ENCODE measurements around the gene C1orf159. TPM values are rescaled to one million over a fixed set of nuclear protein-coding genes. Genes with fewer than 3 reads are reported as not detected.

C1orf159 gene
- total RNA-seq, 2 experiments from 2014 or later: 11.1 to 11.3 TPM

- Mint-ChIP-seq H3K27ac (no peak overlapping the region), H3K36me3 (ENCODE audit: low read depth) (no peaks in the 10 kb centered on the region), H3K27me3 (no peaks in the 10 kb centered on the region), H3K4me1 (ENCODE audit: low read depth) (peaks cover 17% of the 10 kb centered on the region), H3K9me3 (no peaks in the 10 kb centered on the region), H3K4me3 (no peak overlapping the region)
- TF ChIP-seq, protein P1, sequence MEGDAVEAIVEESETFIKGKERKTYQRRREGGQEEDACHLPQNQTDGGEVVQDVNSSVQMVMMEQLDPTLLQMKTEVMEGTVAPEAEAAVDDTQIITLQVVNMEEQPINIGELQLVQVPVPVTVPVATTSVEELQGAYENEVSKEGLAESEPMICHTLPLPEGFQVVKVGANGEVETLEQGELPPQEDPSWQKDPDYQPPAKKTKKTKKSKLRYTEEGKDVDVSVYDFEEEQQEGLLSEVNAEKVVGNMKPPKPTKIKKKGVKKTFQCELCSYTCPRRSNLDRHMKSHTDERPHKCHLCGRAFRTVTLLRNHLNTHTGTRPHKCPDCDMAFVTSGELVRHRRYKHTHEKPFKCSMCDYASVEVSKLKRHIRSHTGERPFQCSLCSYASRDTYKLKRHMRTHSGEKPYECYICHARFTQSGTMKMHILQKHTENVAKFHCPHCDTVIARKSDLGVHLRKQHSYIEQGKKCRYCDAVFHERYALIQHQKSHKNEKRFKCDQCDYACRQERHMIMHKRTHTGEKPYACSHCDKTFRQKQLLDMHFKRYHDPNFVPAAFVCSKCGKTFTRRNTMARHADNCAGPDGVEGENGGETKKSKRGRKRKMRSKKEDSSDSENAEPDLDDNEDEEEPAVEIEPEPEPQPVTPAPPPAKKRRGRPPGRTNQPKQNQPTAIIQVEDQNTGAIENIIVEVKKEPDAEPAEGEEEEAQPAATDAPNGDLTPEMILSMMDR (IDR thresholded peaks at IDR 0.05): no peak
- no peak overlapping the region for H3K4me3 ChIP-seq (ENCODE audit: low read length)
- peaks cover 56% of the 10 kb centered on the region for H3K4me1 ChIP-seq (ENCODE audit: insufficient read depth, low read length)
- ATAC-seq (ENCODE audit: poor library complexity) (no peak), DNase-seq (no peak)
- no peaks in the 10 kb centered on the region for H3K27me3 ChIP-seq (ENCODE audit: control insufficient read depth in 1 of 2, insufficient read depth in 2 of 2, low read length in 2 of 2)
- intact Hi-C loops (cut with DNase I, micrococcal nuclease): no loop called here
- no peak overlapping the region for H3K27ac ChIP-seq (ENCODE audit: low read depth in 1 of 2, low read length in 2 of 2)
- CTCF ChIA-PET: no interaction called here
- H3K9me3 ChIP-seq (ENCODE audit: control insufficient read depth in 1 of 2, insufficient read depth in 1 of 2, low read length in 2 of 2): no peaks in the 10 kb centered on the region
- H3K36me3 ChIP-seq (ENCODE audit: insufficient read depth, low read length): no peaks in the 10 kb centered on the region
- POLR2A ChIA-PET: no interaction called here
These were observed 25.5 kb upstream of the C1orf159 start for GRCh38 chr1:1141244-1141910.

DNA sequence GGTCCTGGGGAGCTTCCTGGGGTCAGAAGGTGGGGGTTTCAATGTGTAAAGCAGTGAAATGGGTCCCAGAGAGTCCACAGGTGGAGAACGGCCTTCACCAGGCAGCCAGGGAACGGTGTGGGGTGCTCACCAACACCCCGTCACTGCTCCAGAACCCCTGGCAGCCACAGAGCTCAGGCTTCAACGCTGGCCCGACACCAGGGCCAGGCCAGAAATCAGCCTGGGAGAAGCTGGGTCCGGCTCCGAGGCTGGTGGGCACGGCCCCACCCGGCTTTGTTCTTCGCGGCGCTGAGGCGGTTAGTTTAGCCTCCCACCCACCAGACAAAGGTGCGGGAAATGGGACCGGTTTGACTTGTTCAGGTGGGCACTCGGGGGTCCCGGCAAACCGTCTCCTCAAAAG is 24.8 kb upstream of the C1orf159 start:
- no peak for DNase-seq
- peaks cover 20% of the 10 kb centered on the region for H3K4me1 Mint-ChIP-seq (ENCODE audit: low read depth)
- H3K4me3 Mint-ChIP-seq: no peak overlapping the region
- TF ChIP-seq, protein P1 (IDR thresholded peaks at IDR 0.05): no peak
- ChIA-PET POLR2A (no interaction called here), CTCF (no interaction called here)
- no peaks in the 10 kb centered on the region for H3K27me3 Mint-ChIP-seq
- no peak for ATAC-seq (ENCODE audit: poor library complexity)
- peaks cover 61% of the 10 kb centered on the region for H3K4me1 ChIP-seq (ENCODE audit: insufficient read depth, low read length)
- H3K36me3 ChIP-seq (ENCODE audit: insufficient read depth, low read length): no peaks in the 10 kb centered on the region
- no peaks in the 10 kb centered on the region for H3K9me3 ChIP-seq (ENCODE audit: control insufficient read depth in 1 of 2, insufficient read depth in 1 of 2, low read length in 2 of 2)
- H3K27ac ChIP-seq (ENCODE audit: low read depth in 1 of 2, low read length in 2 of 2): no peak overlapping the region
- intact Hi-C loops (cut with DNase I, micrococcal nuclease): no loop called here
- no peaks in the 10 kb centered on the region for H3K27me3 ChIP-seq (ENCODE audit: control insufficient read depth in 1 of 2, insufficient read depth in 2 of 2, low read length in 2 of 2)
- H3K9me3 Mint-ChIP-seq: no peaks in the 10 kb centered on the region
- no peak overlapping the region for H3K27ac Mint-ChIP-seq
- no peak overlapping the region for H3K4me3 ChIP-seq (ENCODE audit: low read length)
- no peaks in the 10 kb centered on the region for H3K36me3 Mint-ChIP-seq (ENCODE audit: low read depth)

- Mint-ChIP-seq H3K36me3 (ENCODE audit: low read depth) (no peaks in the 10 kb centered on the region), H3K27me3 (no peaks in the 10 kb centered on the region), H3K4me1 (ENCODE audit: low read depth) (peaks cover 13% of the 10 kb centered on the region), H3K9me3 (no peaks in the 10 kb centered on the region), H3K27ac (peak overlapping the region; percentile 71), H3K4me3 (peak overlapping the region; percentile 83)
- CTCF ChIA-PET: no interaction called here
- Histone ChIP-seq H3K4me3 (ENCODE audit: low read length) (peak overlapping the region; percentile 30), H3K9me3 (ENCODE audit: control insufficient read depth in 1 of 2, insufficient read depth in 1 of 2, low read length in 2 of 2) (peaks cover 0 to 5% of the 10 kb centered on the region in 2 experiments), H3K36me3 (ENCODE audit: insufficient read depth, low read length) (no peaks in the 10 kb centered on the region), H3K4me1 (ENCODE audit: insufficient read depth, low read length) (peaks cover 37% of the 10 kb centered on the region), H3K27ac (ENCODE audit: low read depth in 1 of 2, low read length in 2 of 2) (peak overlapping the region in 1 of 2 donors; percentile 15), H3K27me3 (ENCODE audit: control insufficient read depth in 1 of 2, insufficient read depth in 2 of 2, low read length in 2 of 2) (no peaks in the 10 kb centered on the region)
- POLR2A ChIA-PET: interaction anchor here (0.6 kb wide), 1 partner anchor 63 kb away, joined by 3 read pairs; no protein-coding TSS in a partner anchor
- TF ChIP-seq, protein P1 (IDR thresholded peaks at IDR 0.05): no peak
- intact Hi-C loops (cut with DNase I, micrococcal nuclease): no loop called here
- ATAC-seq (ENCODE audit: poor library complexity): peak; percentile 83
- DNase-seq: peak; percentile 50 to 90 (median 62)
These were observed 21.6 kb upstream of the C1orf159 start for GRCh38 chr1:1137256-1138045.
